NCI-H2107 (cell line): Measurements from ENCODE around the gene RAD51AP2.

Source experiments
- DNase-seq: peaks from one replicate; lab custom pipeline; 2025; lab: John Stamatoyannopoulos, UW

The RAD51AP2 gene

DNA sequence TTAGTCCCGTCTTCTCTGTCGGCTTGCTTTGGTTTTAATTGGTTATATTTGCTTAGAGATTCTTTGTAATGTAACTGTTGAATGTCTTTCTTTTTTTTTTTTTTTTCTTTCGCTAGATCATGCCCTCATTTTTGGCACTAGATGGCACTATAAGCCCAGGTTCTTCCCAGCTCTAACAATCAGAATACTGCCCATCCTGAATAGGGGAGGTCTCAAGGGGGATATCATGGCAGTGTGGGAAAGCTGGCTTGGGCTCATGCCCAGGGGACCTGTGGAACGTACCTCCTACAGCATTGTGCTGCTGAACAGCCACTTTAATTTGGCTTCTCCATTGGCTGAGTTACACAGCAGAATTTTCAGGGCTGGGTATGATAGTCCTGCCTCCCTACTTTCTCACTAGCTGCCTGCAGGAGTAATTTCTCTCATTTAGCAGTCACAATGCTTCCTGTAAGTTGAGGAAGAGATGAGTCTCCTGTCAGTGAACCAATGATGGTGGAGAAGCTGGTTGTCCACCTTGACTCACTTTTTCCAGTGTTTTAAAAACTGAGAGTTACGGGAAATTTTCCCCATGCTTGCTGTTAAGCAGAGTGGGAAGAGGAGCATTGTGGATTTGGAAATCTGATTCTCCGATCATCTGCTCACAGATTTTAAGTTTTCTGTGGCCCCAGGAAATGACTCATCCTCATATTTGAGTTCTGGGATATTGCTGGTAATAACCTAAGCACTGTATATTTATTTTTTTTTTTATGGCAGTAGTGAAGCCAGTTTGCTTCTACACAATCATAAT is 47.2 kb downstream of the RAD51AP2 start:
- DNase-seq = no peak

DNA sequence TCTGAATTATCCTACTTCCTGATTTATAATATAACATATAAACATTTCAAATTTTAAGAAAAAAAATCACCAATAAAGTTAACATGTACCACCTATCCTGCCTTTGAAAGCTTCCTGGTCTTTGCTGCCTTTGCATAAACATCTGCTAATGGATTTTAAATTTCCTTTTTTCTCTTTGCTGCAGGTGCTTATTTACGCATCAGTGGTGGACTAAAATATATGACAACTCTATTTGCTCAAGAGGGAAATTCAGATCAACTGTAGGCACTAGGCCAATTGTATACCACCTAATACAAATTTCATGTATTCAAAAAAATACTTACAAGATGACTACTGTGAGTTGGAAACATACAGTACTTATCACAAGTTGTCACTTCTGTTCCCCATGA is 57.2 kb downstream of the RAD51AP2 start:
- DNase-seq = no peak
